ENCODE measurements around the gene MAPK8.
A peak's percentile ranks its signal among the peaks of the same experiment; 100 is the strongest.
"Not testable (repeated sequence)": the region's sequence is repeated elsewhere in the genome, so short reads cannot be mapped to it uniquely, and the experiment has no call there.

The MAPK8 gene

DNA sequence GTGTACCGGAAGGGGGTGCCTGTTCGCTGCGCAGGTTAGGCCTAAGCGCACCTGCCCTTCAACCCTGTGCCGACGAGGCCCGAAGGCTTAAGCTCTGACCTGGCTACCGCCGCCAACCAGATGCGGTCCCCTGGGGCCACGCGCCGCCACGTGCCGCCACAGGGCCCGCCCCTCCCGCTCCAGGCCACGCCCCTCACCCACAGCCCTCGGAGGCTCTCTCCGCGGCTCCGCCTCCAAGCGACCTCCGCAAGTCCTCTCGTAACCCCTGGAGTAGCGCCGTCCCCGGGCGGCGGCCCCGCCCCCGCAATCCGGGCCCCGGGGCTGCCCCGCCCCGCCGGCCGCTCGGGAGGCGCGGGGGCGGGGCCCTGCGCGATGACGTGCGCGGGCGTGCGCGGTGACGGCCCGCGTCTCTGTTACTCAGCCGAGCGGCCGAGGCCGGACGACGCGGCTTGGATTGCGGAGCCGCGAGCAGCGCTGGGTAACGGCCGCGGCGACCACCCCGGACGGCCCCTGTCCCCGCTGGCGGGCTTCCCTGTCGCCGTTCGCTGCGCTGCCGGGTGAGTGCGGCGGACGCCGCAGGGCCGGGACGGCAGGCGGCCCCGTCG lies at the start of gene MAPK8:
Gene MAPK8, plus strand, starts transcription at position 413 of the 605 bp plus-strand sequence. CDS start 94,984 bp downstream, outside the sequence.
- DNase-seq (ENCODE audit: low read depth), result peak; percentile 87

DNA sequence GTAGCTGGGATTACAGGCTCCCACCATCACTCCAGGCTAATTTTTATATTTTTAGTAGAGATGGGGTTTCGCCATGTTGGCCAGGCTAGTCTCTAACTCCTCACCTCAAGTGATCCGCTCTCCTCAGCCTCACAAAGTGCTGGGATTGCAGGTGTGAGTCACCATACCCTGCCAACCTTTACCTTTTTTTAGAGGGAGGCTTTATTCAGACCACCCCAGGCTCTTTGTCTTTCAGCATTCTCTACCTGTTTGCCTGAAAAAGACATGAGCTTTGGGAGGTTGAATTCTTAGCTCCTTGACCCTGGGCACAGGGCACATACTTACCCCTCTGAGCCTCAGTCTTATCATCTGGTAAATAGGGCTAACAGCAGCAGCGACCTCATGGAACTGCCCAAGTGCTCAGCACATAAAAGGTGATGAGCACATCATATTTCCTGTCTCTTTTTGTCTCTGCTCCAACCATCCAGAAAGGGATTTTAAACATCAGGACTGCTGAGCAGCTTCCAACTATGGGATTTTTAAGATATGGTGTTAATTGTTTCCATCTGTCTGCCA lies 49.0 kb upstream of the MAPK8 start:
- no peak for DNase-seq (ENCODE audit: low read depth)

DNA sequence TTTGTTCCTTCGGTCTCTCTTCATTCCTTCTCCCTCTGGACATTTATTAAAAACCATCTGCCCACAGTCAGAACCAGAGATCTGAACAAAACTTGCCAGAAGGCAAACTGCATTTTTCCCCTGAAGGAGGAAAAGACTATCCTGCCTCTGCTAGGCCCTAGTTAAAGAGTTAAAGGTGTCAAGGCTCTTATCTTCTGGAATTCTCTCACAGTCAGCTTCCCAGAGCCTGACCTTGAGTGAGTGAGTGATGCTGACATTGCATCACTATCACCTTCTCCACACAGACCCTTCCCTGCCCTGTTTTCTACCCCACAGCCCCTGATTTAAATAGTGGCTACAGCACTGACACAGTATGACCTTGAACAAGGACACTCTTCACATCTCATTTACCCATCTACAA lies 48.4 kb upstream of the MAPK8 start:
- no peak for DNase-seq (ENCODE audit: low read depth)

DNA sequence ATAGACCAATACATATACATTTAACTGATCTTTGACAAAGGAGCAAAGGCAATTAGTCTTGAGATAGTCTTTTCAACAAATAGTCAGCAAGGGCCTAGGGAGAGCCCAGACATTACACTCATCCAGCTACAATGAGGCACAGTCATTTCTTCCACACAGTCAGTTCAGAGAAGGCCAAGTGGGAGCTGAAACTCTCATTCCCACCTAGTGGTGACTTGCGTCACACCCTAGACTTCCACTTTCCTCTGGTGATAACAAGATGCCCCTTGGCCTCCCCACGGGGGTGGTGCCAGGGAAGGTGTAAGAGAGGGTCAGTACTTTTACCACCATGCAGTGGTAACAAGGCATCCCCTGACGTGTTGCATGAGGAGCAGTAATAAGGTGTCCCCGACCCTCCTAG lies 39.9 kb upstream of the MAPK8 start:
- no peak for DNase-seq (ENCODE audit: low read depth)

DNA sequence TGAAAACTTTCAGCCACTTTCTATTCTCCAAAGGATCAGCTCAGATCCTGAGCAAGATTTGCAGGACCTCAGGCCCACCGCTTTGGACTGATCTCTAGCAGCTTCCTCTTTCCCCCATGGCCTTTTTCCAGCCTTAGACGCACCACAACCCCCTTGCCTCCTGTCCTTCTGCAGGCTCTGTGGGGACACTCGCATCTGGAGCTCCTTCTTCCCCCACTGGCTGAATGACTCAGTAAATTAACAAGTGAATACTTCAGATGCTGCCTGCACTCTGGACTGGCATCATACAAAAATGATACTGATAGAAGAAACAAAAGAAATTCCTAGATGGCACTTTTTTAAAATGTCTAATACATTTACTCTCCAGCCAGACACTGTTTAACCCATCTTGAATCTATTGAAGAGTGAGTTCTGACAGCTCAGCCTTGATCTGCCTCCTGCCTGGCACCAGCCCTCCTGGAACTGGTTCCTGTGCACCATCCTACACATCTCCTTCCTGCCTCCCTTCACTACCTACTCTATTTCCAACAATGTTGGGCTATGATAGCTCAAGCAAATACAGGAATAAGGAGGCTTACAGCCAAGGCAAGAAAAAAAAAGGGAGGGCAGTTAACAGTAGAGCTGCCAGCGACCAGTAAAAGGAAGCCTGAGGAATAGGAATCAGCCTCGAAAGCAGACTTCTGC lies 35.3 kb upstream of the MAPK8 start:
- DNase-seq (ENCODE audit: low read depth), result no peak

DNA sequence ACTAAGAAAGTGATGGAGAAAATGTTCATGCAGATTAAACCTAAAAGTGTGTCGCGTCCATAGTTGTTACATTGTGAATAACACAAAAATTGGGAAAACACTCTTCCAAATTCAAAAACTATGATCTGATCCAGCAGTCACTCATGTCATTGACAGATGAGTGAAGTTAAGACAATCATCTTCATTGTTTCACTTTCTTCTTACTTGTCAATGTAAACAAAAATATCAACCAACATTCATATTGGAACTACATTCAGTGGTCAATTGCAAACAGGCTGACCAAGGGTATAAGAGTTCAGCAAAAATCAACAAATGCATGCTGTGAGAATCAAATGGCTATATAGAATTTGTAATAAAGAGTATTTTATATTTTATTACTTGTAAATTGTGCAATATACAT lies 33.8 kb upstream of the MAPK8 start:
- no peak for DNase-seq (ENCODE audit: low read depth)

DNA sequence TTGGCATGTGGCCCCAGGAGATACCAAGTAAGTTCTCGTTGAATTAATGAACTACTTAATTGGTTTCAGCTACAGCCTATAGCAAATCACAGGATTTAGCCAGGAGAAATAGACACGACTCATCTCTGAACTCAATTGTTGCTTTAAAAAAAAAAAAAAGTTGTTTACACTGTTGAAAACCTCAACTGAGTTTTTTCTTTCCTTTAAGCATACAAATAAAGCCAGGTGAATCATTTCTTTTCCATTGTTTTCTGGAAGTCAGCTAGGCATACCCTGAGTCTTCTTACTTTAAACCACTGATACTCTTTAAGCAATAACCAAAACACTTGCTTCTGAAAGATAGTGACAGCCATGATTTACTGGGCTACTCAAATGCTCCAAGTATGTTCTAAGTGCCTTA lies 32.7 kb upstream of the MAPK8 start:
- no peak for DNase-seq (ENCODE audit: low read depth)

DNA sequence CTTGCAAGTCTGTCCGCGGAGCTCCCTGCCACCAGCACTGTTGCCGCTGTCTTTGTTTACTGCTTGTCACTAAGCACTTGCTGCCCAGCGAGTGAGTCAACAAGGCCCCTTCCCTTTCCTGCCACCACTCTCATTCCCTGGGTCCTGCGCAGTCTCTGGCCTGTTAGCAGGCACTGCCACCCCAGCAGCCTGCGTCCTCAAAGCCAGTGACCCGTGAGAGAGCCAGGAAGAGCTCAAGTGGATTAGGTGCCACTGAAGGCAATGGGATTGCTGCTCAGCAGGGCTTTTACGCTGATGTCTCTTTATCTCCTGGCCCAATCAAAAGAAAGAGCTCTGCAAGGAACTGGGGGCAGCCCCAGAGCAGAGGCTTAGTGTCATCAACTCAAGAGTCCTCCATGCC lies 31.8 kb upstream of the MAPK8 start, which contains the start of gene FRMPD2:
Gene FRMPD2, minus strand, starts transcription at position 61 of the 400 bp plus-strand sequence. CDS start 129 bp downstream, outside the sequence.
- no peak for DNase-seq (ENCODE audit: low read depth)

DNA sequence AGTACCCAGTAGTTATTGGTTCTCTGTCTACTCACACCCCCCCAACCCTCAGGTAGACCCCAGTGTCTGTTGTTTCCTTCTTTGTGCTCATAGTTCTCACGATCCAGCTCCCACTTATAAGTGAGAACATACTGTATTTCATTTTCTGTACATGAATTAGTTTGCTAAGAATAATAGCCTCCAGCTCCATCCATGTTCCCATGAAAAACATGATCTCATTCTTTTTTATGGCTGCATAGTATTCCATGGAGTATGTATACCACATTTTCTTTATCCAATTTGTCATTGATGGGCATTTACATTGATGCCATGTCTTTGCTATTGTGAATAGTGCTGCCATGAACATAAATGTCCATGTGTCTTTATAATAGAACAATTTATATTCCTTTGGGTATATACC lies 29.4 kb upstream of the MAPK8 start:
- no peak for DNase-seq (ENCODE audit: low read depth)

DNA sequence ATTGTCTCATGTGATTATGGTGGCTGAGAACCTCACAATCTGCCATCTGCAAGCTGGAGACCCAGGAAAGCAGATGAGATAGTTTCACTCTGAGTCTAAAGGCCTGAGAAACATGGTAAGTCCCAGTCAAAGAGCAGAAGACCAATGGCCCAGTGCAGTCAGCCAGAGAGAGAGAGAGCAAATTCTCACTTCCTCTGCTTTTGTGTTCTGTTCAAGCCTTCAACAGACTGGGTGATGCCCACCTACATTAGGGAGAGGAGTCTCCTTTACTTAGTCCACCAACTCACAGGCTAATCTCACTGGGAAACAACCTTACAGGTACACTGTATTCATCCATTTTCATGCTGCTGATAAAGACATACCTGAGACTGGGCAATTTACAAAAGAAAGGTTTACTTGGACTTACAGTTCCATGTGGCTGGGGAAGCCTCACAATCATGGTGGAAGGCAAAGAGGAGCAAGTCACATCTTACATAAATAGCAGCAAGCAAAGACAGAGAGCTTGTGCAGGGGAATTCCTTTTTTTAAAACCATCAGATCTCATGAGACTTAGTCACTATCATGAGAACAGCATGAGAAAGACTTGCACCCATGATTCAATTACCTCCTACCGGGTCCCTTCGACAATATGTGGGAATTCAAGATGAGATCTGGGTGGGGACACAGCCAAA lies 27.3 kb upstream of the MAPK8 start:
- no peak for DNase-seq (ENCODE audit: low read depth)

DNA sequence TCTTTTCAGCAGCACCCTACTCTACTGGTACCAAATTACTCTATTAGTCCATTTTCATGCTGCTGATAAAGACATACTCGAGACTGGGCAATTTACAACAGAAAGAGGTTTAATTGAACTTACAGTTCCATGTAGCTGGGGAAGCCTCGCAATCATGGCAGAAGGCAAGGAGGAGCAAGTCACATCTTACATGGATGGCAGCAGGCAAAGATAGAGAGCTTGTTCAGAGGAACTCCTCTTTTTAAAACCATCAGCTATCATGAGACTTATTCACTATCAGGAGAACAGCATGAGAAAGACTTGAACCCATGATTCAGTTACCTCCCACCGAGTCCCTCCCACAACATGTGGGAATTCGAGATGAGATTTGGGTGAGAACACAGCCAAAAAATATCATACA lies 24.8 kb upstream of the MAPK8 start:
- DNase-seq (ENCODE audit: low read depth), result not testable (repeated sequence)

DNA sequence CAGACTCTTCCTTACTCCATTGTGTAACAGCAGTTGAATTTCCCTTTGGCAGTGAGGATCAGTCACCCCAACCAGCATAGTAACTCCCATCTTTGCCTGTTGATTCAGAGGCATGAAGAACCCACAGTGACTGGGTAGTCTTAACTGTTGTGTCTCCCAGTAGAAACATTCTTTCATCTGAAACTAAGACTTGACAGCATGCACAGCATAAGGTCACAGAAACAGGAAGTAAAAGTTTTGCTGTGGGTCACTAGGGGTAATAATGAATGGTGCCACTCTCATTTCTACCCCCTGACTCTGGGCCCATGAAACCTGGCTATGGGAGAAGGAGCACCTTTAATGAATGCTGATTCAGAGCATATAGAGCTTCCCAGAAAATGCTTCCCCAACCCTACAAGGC lies 23.6 kb upstream of the MAPK8 start:
- no peak for DNase-seq (ENCODE audit: low read depth)

DNA sequence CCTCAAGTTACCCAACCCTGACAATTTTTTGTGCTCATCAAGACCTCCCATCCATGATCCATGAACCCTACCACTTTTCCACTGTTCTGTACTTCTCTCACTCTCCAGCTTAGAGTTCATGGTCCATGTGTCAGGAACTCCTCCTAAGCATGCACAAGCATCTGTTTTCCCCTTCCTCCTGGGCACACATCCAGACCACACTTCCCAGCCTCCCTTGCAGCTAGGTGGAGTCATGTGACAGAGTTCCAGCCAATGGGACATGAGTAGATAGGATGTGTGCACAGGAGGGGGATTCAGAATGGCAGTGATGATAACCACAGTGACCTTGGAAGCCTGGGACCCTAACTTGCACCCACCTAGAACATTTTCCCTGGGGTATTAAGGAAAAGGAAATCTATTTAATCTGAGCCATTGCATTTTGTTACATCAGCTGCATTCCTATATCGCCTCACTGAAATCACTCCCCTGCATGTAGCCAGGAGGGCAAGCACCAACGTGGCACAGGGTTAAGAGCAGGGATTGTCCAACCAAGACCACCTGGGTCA lies 22.4 kb upstream of the MAPK8 start:
- DNase-seq (ENCODE audit: low read depth), result no peak

DNA sequence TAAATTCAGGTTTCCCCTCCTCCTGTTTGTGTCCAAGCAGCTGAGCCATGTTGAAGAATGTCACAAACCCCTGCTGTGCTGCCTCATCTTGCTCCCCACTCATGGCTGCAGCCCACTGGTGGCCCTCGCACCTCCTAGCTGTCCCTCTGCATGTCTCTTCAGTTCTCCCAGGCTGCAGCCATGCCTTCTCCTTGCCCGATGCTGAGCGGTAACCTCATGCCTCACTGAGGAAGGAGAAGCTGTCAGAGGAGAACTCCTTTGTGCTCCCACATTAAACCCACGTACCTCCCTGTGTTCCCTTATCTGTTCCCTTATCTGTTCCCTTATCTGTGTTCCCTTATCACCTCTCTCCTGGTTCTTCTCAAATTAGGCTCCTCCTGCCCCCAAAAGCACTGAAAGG lies 21.7 kb upstream of the MAPK8 start:
- DNase-seq (ENCODE audit: low read depth), result no peak

DNA sequence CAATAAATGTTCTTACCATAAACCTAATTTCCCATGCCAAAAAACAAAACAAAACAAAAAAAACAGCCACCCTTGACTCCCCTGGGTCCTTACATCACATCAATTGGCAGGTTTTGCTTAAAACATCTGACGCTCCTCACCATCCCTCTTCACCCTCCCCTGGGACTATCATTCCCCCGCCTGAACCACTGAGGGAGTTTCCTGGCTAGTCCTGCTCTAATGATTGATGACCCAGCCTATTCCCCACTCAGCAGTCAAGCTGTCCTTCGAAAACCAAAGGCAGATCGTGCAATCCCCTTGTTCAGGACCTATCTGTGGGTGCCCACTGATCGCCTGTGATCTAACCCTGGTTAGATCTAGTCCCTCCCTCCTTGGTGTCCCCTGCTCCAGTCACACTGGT lies 20.8 kb upstream of the MAPK8 start:
- no peak for DNase-seq (ENCODE audit: low read depth)

DNA sequence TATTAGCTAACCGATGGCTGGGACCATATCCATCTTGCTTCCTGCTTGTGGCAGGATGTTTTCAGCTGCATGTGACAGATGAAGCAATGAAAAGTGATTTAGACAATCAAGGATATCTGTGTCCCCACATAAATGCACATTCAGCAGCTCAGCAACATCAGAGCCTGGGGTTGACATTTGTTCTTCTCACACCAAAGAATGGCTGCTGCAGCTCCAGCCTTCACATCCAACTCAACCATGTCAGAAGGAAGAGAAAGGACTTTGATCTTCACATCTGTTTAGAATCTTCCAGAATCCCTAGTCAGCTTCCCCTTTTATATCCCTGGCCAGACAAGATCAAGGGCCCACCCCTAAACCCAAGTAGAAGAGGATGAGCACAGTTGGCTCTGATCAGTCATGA lies 20.1 kb upstream of the MAPK8 start:
- DNase-seq (ENCODE audit: low read depth), result no peak

DNA sequence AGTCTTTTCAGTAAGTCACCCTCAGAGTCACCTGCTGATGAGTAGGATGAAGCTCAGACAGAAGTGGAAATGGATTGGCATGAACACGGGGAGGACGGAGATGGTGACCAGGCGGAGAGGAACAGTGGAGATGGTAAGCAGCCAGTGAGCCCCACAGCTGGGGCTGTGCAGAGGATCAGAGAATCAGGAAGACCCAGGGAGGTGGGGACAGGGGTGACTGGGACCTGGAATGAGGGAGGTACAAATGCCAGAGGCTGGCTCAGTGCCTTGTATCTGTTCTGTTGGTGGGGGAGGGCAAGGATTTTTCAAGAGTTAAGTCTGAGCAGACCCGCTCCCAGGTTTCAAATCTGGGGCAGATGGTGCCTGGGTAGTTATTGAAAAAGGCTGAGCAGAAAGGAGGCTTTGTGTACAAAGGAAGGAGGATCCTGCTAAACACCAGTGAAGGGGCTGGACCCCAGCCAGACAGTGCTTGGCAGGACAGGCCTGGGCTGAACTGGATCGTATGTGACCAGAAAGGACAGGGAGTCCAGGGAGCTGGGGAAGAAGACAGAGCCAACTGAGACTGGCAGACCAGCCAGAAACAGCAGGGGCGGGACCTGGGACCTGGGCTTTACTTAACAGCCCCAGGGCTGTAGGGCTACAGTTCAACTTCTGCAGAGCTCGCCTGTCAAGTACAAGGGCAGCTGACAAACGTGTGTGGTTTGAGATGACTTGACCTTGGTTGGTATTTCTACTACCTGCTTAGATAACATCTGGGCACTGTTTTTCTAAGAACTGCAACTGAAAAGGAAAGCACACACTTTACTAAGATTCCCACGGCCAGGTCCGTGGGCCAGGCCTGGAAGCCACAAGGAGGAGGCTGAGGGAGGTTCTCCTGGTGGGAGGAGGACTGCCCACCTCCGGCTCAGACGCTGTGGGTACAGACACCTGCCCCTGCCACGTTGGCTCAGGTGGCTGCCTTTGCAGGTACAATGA lies 18.8 kb upstream of the MAPK8 start:
- no peak for DNase-seq (ENCODE audit: low read depth)

DNA sequence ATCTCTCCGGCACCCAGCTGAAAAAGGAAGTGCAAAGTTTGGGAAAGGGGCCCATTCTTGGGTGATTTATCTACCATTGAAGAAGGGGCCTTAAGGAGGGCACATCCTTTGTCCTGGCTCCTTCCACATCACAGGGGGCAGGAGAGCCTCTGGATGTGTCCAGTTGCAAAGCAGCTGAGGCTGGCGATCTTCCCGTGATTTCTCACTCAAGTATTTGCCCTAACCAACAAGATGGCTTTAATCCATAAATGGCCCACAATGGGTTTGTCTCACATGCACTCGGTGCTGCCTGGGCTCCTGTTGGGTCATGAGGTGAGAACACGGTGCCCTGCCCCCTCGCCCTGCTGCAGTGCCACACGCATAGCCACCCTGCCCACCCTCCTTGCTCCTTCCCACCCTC lies 17.8 kb upstream of the MAPK8 start:
- no peak for DNase-seq (ENCODE audit: low read depth)

DNA sequence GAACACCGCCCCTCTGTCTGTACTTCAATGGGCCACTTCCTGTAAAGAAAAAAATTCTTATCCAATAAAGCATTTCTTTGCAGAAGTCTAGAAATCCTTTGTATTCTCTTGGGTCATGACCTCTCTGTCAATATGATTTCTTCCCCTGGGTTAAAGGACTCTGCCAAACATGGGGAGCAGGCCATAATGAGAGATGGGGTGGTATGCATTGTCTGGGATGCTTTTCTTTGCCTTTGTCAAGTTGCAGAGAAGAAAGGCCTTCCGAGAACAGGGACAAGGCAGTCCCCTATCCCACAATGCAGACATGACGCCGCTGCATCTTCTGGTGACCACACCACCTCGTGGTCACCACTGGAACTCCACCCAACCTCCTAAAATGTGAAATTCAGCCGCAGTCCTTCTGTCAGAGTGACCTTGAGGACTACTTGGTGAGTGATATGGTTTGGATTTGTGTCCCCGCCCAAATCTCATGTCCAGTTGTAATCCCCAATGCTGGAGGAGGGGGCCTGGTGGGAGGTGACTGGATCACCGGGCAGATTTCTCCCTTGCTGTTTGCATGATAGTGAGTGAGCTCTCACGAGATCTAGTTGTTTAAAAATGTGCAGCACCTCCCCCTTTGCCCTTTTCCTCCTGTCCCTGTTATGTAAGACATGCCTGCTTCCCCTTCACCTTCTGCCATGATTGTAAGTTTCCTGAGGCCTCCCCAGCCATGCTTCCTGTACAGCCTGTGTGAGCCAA lies 16.8 kb upstream of the MAPK8 start:
- DNase-seq (ENCODE audit: low read depth), result peak; percentile 26

DNA sequence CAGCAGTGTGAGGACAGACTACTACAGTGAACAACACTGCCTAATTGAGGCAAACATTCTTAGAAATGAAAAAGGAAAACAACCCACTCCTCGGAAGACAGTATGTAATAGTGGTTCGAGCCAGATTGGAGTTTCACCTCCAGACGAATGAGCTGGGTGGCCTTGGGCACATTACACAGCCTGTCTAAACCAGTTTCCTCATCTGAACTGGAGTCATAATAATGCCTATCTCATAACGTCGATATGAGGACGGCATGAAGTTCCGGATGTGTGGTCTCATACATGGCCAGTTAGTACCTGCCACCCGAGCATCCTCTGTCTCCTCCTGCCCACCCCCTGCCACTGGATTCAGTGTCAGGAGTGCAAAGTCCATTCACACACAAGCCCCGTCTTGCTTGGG lies 16.2 kb upstream of the MAPK8 start:
- no peak for DNase-seq (ENCODE audit: low read depth)

DNA sequence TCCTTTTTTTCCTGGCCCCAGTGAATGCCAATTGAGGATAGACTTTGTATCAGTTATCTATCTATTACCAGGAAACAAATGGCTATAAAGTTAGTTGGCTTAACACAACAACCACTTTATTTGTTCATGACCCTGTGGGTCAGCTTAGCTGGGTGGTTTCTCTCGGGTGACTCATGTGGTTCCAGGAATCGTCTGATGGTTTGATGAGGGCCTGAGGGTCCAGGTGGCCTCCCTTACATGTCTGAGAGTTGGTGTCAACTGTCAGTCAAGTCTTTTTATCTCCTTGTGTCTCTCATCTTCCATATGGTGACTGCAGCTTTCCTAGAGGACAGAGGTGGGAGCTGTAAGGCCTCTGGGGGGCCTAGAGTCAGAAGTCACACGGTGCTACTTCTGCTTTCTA lies 15.3 kb upstream of the MAPK8 start:
- no peak for DNase-seq (ENCODE audit: low read depth)

All from activated T-cell treated with anti-CD3 and anti-CD28 coated beads for 24 hours (primary cell).